ENCODE results near the gene B4GALNT1. TPM values are rescaled to one million over a fixed set of nuclear protein-coding genes. Genes with fewer than 3 reads are reported as not detected.

B4GALNT1 gene
- total RNA-seq, 1 experiment from 2014 or later, result 0.40 TPM

- no TSS peak for BruUV-seq (replicated peaks)
- no peaks in the 10 kb centered on the region for H3K27me3 Mint-ChIP-seq (ENCODE audit: insufficient read depth, unreplicated experiment)
These were observed 39.8 kb downstream of the B4GALNT1 start for GRCh38 chr12:57593187-57593586.

GRCh38 chr12:57592551-57593165 is 40.3 kb downstream of the B4GALNT1 start:
- ChIA-PET CTCF (interaction anchor here (0.6 to 3.7 kb wide), 7 partner anchors 9 to 129 kb away, joined by 3 to 30 read pairs (median 3); no protein-coding TSS in a partner anchor), POLR2A (interaction anchor here (1.1 to 3.2 kb wide), 9 partner anchors 9 to 101 kb away, joined by 3 to 22 read pairs (median 10); partner anchors contain the start of genes DCTN2, DDIT3, MBD6 and OS9)
- intact Hi-C loops (cut with micrococcal nuclease), result no loop called here
- peaks cover 26% of the 10 kb centered on the region for H3K36me3 Mint-ChIP-seq (ENCODE audit: insufficient read depth, unreplicated experiment)
- BruUV-seq (replicated peaks), result no TSS peak
- no peak for DNase-seq (ENCODE audit: unreplicated experiment)
- H3K27me3 Mint-ChIP-seq (ENCODE audit: insufficient read depth, unreplicated experiment), result no peaks in the 10 kb centered on the region
- no peak overlapping the region for H3K27ac Mint-ChIP-seq (ENCODE audit: low read depth, unreplicated experiment)
- H3K9me3 Mint-ChIP-seq (ENCODE audit: unreplicated experiment), result no peaks in the 10 kb centered on the region
- peaks cover 16% of the 10 kb centered on the region for H3K4me1 Mint-ChIP-seq (ENCODE audit: insufficient read depth, unreplicated experiment)
- H3K4me3 Mint-ChIP-seq (ENCODE audit: unreplicated experiment), result peak overlapping the region; percentile 89
- no peak for TF ChIP-seq CTCF (IDR thresholded peaks at IDR 0.05; ENCODE audit: unreplicated experiment)

More at GRCh38 chr12:57593187-57593586, 39.8 kb downstream of the B4GALNT1 start:
- POLR2A ChIA-PET, result interaction anchor here (1.1 to 3.2 kb wide), 8 partner anchors 10 to 100 kb away, joined by 3 to 22 read pairs (median 12); partner anchors contain the start of genes DCTN2, DDIT3, MBD6 and OS9
- no peak for DNase-seq (ENCODE audit: unreplicated experiment)
- peaks cover 29% of the 10 kb centered on the region for H3K36me3 Mint-ChIP-seq (ENCODE audit: insufficient read depth, unreplicated experiment)
- H3K27ac Mint-ChIP-seq (ENCODE audit: low read depth, unreplicated experiment), result no peak overlapping the region
- TF ChIP-seq CTCF (IDR thresholded peaks at IDR 0.05; ENCODE audit: unreplicated experiment), result no peak
- CTCF ChIA-PET, result interaction anchor here (0.5 to 3.7 kb wide), 8 partner anchors 9 to 132 kb away, joined by 3 to 30 read pairs (median 3); no protein-coding TSS in a partner anchor
- peaks cover 16% of the 10 kb centered on the region for H3K4me1 Mint-ChIP-seq (ENCODE audit: insufficient read depth, unreplicated experiment)
- intact Hi-C loops (cut with micrococcal nuclease), result no loop called here
- no peaks in the 10 kb centered on the region for H3K9me3 Mint-ChIP-seq (ENCODE audit: unreplicated experiment)
- no peak overlapping the region for H3K4me3 Mint-ChIP-seq (ENCODE audit: unreplicated experiment)

DNA sequence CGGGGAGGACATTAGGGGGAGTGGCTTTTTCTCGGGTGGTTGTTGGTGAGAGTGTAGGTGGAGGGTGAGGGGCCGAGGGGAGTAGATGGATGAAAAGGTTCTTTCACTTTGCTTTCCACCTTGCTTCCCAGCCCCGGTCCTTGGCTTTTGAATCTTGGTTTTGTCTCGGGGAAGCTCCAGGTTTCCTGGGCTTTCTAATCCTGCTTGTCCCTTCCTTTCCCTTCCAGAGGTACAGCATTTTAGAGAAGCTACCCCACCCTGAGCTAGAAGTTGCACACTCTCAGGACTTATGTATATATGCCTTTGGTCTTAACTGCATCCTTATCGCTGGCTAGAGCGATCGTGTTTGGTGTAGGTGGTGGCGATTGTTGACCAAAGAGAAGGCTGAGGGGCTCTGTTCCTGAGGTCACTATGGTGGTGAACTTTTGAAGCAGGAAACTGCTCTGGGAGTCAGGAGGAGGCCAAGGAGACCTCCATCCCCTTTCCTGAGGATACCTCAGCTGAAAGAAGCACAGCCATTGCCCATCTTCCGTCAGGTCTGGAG is 41.1 kb downstream of the B4GALNT1 start:
- TSS peak; percentile 43 for BruUV-seq (replicated peaks)
- TF ChIP-seq CTCF (IDR thresholded peaks at IDR 0.05; ENCODE audit: unreplicated experiment), result no peak
- Mint-ChIP-seq H3K9me3 (ENCODE audit: unreplicated experiment) (no peaks in the 10 kb centered on the region), H3K4me1 (ENCODE audit: insufficient read depth, unreplicated experiment) (peaks cover 16% of the 10 kb centered on the region), H3K36me3 (ENCODE audit: insufficient read depth, unreplicated experiment) (peaks cover 20% of the 10 kb centered on the region), H3K27me3 (ENCODE audit: insufficient read depth, unreplicated experiment) (no peaks in the 10 kb centered on the region), H3K27ac (ENCODE audit: low read depth, unreplicated experiment) (peak overlapping the region; percentile 86), H3K4me3 (ENCODE audit: unreplicated experiment) (peak overlapping the region; percentile 89)
- no peak for DNase-seq (ENCODE audit: unreplicated experiment)
- CTCF ChIA-PET, result interaction anchor here (0.6 to 3.7 kb wide), 9 partner anchors 8 to 128 kb away, joined by 3 to 30 read pairs (median 4); partner anchors contain the start of gene B4GALNT1
- intact Hi-C loops (cut with micrococcal nuclease), result no loop called here
- POLR2A ChIA-PET, result interaction anchor here (0.6 to 3.2 kb wide), 20 partner anchors 9 to 182 kb away, joined by 3 to 22 read pairs (median 6); partner anchors contain the start of genes DCTN2, DDIT3, MBD6 and OS9
